SK-N-SH treated with all-trans-retinoic acid at 6 μM for 48 hours (cell line): ENCODE measurements around the gene COX7A2L.

Source experiments
- ARNTL ChIP-seq: fragments of 450-650 bp; formaldehyde crosslinking; IDR thresholded peaks from 2 replicates; pipeline ENCODE4 v1.5.0; 2020; ENCODE audit warnings: low read depth, mild to moderate bottlenecking, moderate library complexity, borderline replicate concordance
- CREB5 ChIP-seq: fragments of 250-450 bp; sonication (Bioruptor Pico); IDR thresholded peaks from 2 replicates; pipeline ENCODE4 v1.5.1; 2020; ENCODE audit warnings: low read depth, mild to moderate bottlenecking, moderate library complexity
- GLIS3 ChIP-seq: fragments of 250-450 bp; sonication (Bioruptor Pico); IDR thresholded peaks from 2 replicates; pipeline ENCODE4 v1.5.0; 2020; ENCODE audit warnings: mild to moderate bottlenecking, moderate library complexity
- ISL1 ChIP-seq: fragments of 250-450 bp; sonication (Bioruptor Pico); IDR thresholded peaks from 2 replicates; pipeline ENCODE4 v2.1.2; 2022; ENCODE audit warnings: mild to moderate bottlenecking, moderate library complexity
- OSR1 ChIP-seq: fragments of 250-450 bp; sonication (Bioruptor Pico); IDR thresholded peaks from 2 replicates; pipeline ENCODE4 v1.8.0; 2022; ENCODE audit warnings: moderate library complexity, mild to moderate bottlenecking, inconsistent platforms
- PATZ1 ChIP-seq: fragments of 250-450 bp; sonication (Bioruptor Pico); IDR thresholded peaks from 2 replicates; pipeline ENCODE4 v1.8.0; 2020; ENCODE audit warnings: mild to moderate bottlenecking, moderate library complexity, borderline replicate concordance
- PPARA ChIP-seq: fragments of 250-450 bp; sonication (Bioruptor Pico); IDR thresholded peaks from 2 replicates; pipeline ENCODE4 v1.5.0; 2020; ENCODE audit warnings: mild to moderate bottlenecking, borderline replicate concordance
- RARB ChIP-seq: fragments of 250-450 bp; sonication (Bioruptor Pico); IDR thresholded peaks from 2 replicates; pipeline ENCODE4 v1.8.0; 2021; ENCODE audit warnings: mild to moderate bottlenecking, moderate library complexity
- TCF4 ChIP-seq: fragments of 250-450 bp; sonication (Bioruptor Pico); IDR thresholded peaks from 2 replicates; pipeline ENCODE4 v1.8.0; 2021; ENCODE audit warnings: mild to moderate bottlenecking, moderate library complexity, borderline replicate concordance
- TOX ChIP-seq: fragments of 250-450 bp; sonication (Bioruptor Pico); IDR thresholded peaks from 2 replicates; pipeline ENCODE4 v1.8.0; 2021; ENCODE audit warnings: mild to moderate bottlenecking, moderate library complexity, borderline replicate concordance
- TSHZ2 ChIP-seq: fragments of 250-450 bp; sonication (Bioruptor Pico); IDR thresholded peaks from 2 replicates; pipeline ENCODE4 v1.5.0; 2020; ENCODE audit warnings: mild to moderate bottlenecking, moderate library complexity
- ZC3H10 ChIP-seq: fragments of 250-450 bp; sonication (Bioruptor Pico); IDR thresholded peaks from 2 replicates; pipeline ENCODE4 v1.5.1; 2021; ENCODE audit warnings: mild to moderate bottlenecking, moderate library complexity
- ZFP3 ChIP-seq: fragments of 250-450 bp; sonication (Bioruptor Pico); IDR thresholded peaks from 2 replicates; pipeline ENCODE4 v1.5.0; 2020; ENCODE audit warnings: mild to moderate bottlenecking, moderate library complexity
- ZNF565 ChIP-seq: fragments of 450-650 bp; formaldehyde crosslinking; conservative IDR thresholded peaks from 2 replicates; pipeline ENCODE4 v1.5.0; 2020; ENCODE audit warnings: low read depth, mild to moderate bottlenecking, moderate library complexity

- TF ChIP-seq TOX (CRISPR knock-in tag) (no peak), ARNTL (CRISPR knock-in tag) (no peak), ZC3H10 (CRISPR knock-in tag) (no peak), CREB5 (CRISPR knock-in tag) (peak; percentile 13; the same call in 1 of the 2 replicates), TCF4 (CRISPR knock-in tag) (no peak), TSHZ2 (CRISPR knock-in tag) (no peak), ZNF565 (CRISPR knock-in tag) (no peak), OSR1 (CRISPR knock-in tag) (no peak), ZFP3 (CRISPR knock-in tag) (peak; percentile 53), RARB (CRISPR knock-in tag) (no peak), GLIS3 (CRISPR knock-in tag) (no peak), PATZ1 (CRISPR knock-in tag) (no peak), ISL1 (peak; percentile 81), PPARA (CRISPR knock-in tag) (no peak)
Observed at GRCh38 chr2:42342061-42342794, 18.8 kb downstream of the COX7A2L start.
